ENCODE data around the gene IGFBP4. TPM values are rescaled to one million over a fixed set of nuclear protein-coding genes. Genes with fewer than 3 reads are reported as not detected.

Gene IGFBP4
- total RNA-seq, 1 donor from 2014 or later, result 381 TPM

- Histone ChIP-seq H3K27me3 (no peaks in the 10 kb centered on the region), H3K4me3 (no peak overlapping the region), H3K4me1 (peaks cover 29% of the 10 kb centered on the region), H3K9me3 (no peaks in the 10 kb centered on the region), H3K27ac (no peak overlapping the region), H3K36me3 (peaks cover 3% of the 10 kb centered on the region)
- TF ChIP-seq, protein P1, sequence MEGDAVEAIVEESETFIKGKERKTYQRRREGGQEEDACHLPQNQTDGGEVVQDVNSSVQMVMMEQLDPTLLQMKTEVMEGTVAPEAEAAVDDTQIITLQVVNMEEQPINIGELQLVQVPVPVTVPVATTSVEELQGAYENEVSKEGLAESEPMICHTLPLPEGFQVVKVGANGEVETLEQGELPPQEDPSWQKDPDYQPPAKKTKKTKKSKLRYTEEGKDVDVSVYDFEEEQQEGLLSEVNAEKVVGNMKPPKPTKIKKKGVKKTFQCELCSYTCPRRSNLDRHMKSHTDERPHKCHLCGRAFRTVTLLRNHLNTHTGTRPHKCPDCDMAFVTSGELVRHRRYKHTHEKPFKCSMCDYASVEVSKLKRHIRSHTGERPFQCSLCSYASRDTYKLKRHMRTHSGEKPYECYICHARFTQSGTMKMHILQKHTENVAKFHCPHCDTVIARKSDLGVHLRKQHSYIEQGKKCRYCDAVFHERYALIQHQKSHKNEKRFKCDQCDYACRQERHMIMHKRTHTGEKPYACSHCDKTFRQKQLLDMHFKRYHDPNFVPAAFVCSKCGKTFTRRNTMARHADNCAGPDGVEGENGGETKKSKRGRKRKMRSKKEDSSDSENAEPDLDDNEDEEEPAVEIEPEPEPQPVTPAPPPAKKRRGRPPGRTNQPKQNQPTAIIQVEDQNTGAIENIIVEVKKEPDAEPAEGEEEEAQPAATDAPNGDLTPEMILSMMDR (IDR thresholded peaks at IDR 0.05), result no peak
- intact Hi-C loops (cut with DNase I), result no loop called here
- no peak for DNase-seq
- no peak for ATAC-seq
Observed at GRCh38 chr17:40462343-40463121, 19.3 kb downstream of the IGFBP4 start.

DNA sequence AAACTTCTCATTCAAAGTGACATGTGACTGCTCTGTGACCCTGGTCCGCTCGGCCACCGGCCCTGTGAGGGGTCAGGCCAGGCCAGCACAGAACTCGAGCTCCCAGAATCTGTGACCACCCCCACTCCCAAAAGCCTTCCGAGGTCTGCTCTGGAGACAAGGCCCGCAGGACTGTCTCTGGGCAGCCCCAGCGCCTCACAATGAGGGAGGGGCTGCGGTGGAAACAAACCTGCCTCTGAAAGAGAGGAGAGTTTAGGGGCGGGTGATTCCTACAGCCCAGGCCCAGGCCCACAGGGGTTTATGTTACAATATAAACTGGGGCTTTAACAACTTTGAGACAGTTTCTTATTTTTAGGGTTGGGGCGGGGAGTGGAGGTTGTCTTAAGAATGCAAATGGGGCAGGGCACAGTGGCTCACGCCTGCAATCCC, 19.9 kb downstream of the IGFBP4 start:
- H3K9me3 ChIP-seq, result no peaks in the 10 kb centered on the region
- no peak overlapping the region for H3K27ac ChIP-seq
- ATAC-seq, result no peak
- H3K36me3 ChIP-seq, result no peaks in the 10 kb centered on the region
- intact Hi-C loops (cut with DNase I), result no loop called here
- H3K27me3 ChIP-seq, result no peaks in the 10 kb centered on the region
- no peak overlapping the region for H3K4me3 ChIP-seq
- TF ChIP-seq, protein P1 (IDR thresholded peaks at IDR 0.05), result no peak
- peaks cover 23% of the 10 kb centered on the region for H3K4me1 ChIP-seq
- DNase-seq, result no peak

DNA sequence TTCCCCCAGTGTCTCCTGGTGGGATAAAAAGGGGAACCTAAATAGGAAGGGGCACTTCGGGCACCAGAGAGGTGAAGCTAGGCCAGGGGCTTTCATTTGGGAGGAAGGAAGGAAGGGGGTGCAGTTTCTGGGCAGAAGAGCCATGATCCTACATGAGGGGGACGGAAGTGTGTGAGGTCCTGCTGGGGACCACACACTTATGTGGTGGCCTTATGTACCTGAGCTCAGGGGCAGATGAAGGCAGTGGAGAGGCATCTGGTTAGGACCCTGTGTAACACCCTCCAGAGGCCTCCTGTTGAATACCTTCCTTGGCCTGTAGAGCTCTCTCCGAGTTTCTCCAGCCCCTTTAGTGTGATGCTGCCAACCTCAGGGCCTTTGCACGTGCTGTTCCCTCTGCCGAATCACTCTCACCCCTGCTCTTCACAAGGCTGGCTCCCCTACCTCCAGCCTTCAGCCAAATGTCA, 21.2 kb downstream of the IGFBP4 start:
- H3K4me1 ChIP-seq, result peaks cover 16% of the 10 kb centered on the region
- intact Hi-C loops (cut with DNase I), result no loop called here
- H3K9me3 ChIP-seq, result no peaks in the 10 kb centered on the region
- no peaks in the 10 kb centered on the region for H3K36me3 ChIP-seq
- TF ChIP-seq, protein P1 (IDR thresholded peaks at IDR 0.05), result no peak
- no peak overlapping the region for H3K27ac ChIP-seq
- ATAC-seq (peak; percentile 5), DNase-seq (no peak)
- no peak overlapping the region for H3K4me3 ChIP-seq
- no peaks in the 10 kb centered on the region for H3K27me3 ChIP-seq

GRCh38 chr17:40466298-40466971, 23.2 kb downstream of the IGFBP4 start:
- Histone ChIP-seq H3K27me3 (no peaks in the 10 kb centered on the region), H3K36me3 (no peaks in the 10 kb centered on the region), H3K4me1 (peaks cover 12% of the 10 kb centered on the region), H3K27ac (no peak overlapping the region), H3K4me3 (no peak overlapping the region), H3K9me3 (no peaks in the 10 kb centered on the region)
- DNase-seq (no peak), ATAC-seq (no peak)
- TF ChIP-seq, protein P1 (IDR thresholded peaks at IDR 0.05), result no peak
- intact Hi-C loops (cut with DNase I), result no loop called here

DNA sequence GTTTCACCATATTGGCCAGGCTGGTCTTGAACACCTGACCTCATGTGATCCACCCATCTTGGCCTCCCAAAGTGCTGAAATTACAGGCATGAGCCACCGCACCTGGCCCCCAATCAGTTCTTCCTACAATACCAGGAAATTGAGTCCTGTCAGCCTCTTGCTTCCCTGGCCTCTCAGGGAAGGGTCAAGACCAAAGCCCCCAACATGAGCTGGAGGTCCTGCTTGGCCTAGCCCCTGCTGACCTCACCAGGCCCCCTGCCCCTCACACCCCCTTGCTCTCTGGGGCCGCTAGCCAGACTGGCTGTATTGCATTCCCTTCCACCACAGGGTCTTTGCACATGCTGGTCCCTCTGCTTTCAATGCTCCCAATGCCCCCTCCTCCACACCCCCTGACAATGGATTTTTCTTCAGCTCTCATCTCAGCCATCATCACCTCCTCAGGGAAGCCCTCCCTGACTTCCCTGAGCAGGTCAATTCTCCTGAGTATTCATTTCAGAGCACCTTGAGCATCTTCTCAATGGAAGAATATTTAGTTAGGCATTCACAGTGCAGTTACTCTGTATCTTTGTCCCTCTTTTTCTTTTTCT, 24.1 kb downstream of the IGFBP4 start:
- Histone ChIP-seq H3K36me3 (no peaks in the 10 kb centered on the region), H3K9me3 (no peaks in the 10 kb centered on the region), H3K27me3 (no peaks in the 10 kb centered on the region), H3K27ac (no peak overlapping the region), H3K4me1 (peaks cover 2% of the 10 kb centered on the region), H3K4me3 (no peak overlapping the region)
- DNase-seq (no peak), ATAC-seq (no peak)
- intact Hi-C loops (cut with DNase I), result no loop called here
- TF ChIP-seq, protein P1 (IDR thresholded peaks at IDR 0.05), result no peak
